Breast epithelium (tissue), 4 donors: ENCODE results near the gene PXDN. TPM values are rescaled to one million over a fixed set of nuclear protein-coding genes. Genes with fewer than 3 reads are reported as not detected.

Experiments
- DNase-seq, 2 donors: peaks; one replicate each; pipeline ENCODE4 v3.0.0-alpha.2; 2019; ENCODE audit warnings: low spot score in 2 of 2
- H3K27ac ChIP-seq, 2 donors: fragments of 200-600 bp; sonication (generic) in 1 of 2; one replicate each; pipeline ENCODE4 v1.5.1; 2016 to 2019; ENCODE audit warnings: mild to moderate bottlenecking in 1 of 2
- H3K27me3 ChIP-seq, 2 donors: fragments of 200-600 bp; sonication (generic) in 1 of 2; one replicate each; pipeline versions ENCODE4 v1.5.1 to v1.6.0; 2017 to 2019; ENCODE audit warnings: control low read depth in 1 of 2, mild to moderate bottlenecking in 1 of 2
- H3K36me3 ChIP-seq: fragments of 200-600 bp; one replicate; pipeline ENCODE4 v1.5.1; 2019
- H3K4me1 ChIP-seq, 2 donors: fragments of 200-600 bp; sonication (generic); one replicate each; pipeline ENCODE4 v1.5.1; 2016 to 2019; ENCODE audit warnings: control low read depth in 1 of 2
- H3K4me3 ChIP-seq, 3 donors: fragments of 200-600 bp; sonication (generic); 1 replicate in 2 of 3; 2 replicates in 1 of 3; pipeline ENCODE4 v1.5.1; 2016 to 2019; ENCODE audit warnings: mild to moderate bottlenecking in 3 of 3, moderate library complexity in 2 of 3
- H3K9me3 ChIP-seq, 2 donors: fragments of 200-600 bp; sonication (generic) in 1 of 2; one replicate each; pipeline ENCODE4 v1.5.1; 2016 to 2019; ENCODE audit warnings: control low read depth in 1 of 2
- POLR2A ChIP-seq: fragments of 450-650 bp; IDR thresholded peaks from one replicate; pipeline ENCODE4 v1.6.1; 2016; ENCODE audit warnings: antibody characterized with exemption, mild to moderate bottlenecking, moderate library complexity
- POLR2AphosphoS5 ChIP-seq, 3 donors: sonication (generic); formaldehyde crosslinking; IDR thresholded peaks; one replicate each; pipeline ENCODE4 v1.6.1; 2017; ENCODE audit warnings: antibody characterized with exemption in 3 of 3
- intact Hi-C: fragments of 100-400 bp; cut with DNase I; formaldehyde crosslinking; loops from one replicate; pipeline ENCODE4 v1.15.1; 2023; ENCODE audit warnings: low total_unique reads
- total RNA-seq, 3 donors: library from RNA; depleted of rRNA; stranded (reverse); fragments of >200 nt; gene quantifications; one replicate each; pipeline ENCODE4 v1.1.0, GENCODE V29; 2016
- TF ChIP-seq, protein P1 (sequence below), 3 donors: fragments of 450-650 bp; IDR thresholded peaks; one replicate each; pipeline ENCODE4 v1.5.1; 2016 to 2017; ENCODE audit warnings: antibody characterized with exemption in 3 of 3, mild to moderate bottlenecking in 3 of 3, moderate library complexity in 3 of 3

PXDN gene
- total RNA-seq, 3 donors from 2014 or later: 42.4 to 108 (median 64.2) TPM

DNA sequence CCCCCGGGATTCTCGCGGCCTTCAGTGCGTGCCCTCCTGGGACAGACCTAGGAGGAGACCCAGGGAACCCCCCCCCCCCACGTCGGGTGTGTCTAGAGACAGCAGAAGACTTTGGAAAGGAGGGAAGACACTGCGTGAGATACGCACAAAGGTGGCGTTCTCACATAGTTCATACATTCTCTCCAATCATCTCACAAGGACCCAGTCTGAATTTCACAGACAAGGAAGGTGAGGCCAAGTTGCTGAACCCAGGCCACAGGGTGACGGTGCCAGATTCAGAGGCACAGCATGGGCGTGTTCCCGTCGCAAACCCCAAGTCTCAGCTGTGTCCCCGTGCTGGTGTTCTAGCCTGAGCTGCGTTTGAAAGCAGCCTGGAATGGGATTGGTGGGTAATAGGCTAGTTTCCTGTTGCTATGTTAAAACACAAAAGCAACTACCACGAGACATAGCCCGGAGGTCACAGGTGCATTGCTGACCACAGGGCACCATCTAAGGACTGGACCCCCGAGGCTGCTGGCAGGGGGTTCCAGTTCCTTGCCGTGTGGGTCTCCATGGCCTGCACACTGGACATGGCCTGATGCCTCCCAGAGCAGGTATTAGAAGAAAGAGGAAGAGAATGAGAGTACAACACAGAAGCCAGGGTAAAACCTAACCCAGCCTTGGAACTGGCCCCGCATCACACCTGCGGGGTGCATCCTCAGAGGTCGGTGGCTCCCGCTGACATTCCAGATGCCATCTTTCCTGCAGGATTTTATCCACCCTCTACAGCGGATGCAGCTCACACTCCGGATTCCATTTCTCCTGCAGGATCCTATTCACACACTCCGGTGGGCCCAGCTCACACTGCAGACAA, 1.1 kb upstream of the PXDN start:
- peak in 1 of 2 donors; percentile 13 for DNase-seq
- Histone ChIP-seq H3K36me3 (no peaks in the 10 kb centered on the region), H3K4me1 (no peaks in the 10 kb centered on the region), H3K4me3 (peak overlapping the region; percentile 77 to 98 (median 83)), H3K27me3 (no peaks in the 10 kb centered on the region), H3K9me3 (no peaks in the 10 kb centered on the region), H3K27ac (peak overlapping the region; percentile 93 to 97)
- intact Hi-C loops: no loop called here
- TF ChIP-seq, protein P1, sequence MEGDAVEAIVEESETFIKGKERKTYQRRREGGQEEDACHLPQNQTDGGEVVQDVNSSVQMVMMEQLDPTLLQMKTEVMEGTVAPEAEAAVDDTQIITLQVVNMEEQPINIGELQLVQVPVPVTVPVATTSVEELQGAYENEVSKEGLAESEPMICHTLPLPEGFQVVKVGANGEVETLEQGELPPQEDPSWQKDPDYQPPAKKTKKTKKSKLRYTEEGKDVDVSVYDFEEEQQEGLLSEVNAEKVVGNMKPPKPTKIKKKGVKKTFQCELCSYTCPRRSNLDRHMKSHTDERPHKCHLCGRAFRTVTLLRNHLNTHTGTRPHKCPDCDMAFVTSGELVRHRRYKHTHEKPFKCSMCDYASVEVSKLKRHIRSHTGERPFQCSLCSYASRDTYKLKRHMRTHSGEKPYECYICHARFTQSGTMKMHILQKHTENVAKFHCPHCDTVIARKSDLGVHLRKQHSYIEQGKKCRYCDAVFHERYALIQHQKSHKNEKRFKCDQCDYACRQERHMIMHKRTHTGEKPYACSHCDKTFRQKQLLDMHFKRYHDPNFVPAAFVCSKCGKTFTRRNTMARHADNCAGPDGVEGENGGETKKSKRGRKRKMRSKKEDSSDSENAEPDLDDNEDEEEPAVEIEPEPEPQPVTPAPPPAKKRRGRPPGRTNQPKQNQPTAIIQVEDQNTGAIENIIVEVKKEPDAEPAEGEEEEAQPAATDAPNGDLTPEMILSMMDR (IDR thresholded peaks at IDR 0.05): no peak
- TF ChIP-seq POLR2A (no peak), POLR2AphosphoS5 (IDR thresholded peaks at IDR 0.05) (no peak)

DNA sequence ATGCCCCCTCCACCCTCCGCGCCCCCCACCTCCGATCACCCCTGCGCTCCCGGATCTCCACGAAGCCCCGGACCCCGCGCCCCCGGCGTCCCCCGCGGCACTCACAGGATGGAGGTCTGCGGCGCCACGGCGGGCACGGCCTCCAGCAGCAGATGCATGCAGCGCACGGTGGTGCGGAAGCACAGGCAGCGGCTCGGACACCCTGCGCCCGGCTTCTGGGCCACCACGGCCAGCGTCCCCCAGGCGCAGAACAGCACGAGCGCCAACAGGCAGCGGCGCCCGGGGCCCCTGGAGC, 217 bp downstream of the PXDN start:
- H3K4me3 ChIP-seq: peak overlapping the region; percentile 77 to 98 (median 83)
- no peaks in the 10 kb centered on the region for H3K36me3 ChIP-seq
- H3K27ac ChIP-seq: peak overlapping the region; percentile 93 to 97
- TF ChIP-seq, protein P1 (IDR thresholded peaks at IDR 0.05): no peak
- TF ChIP-seq POLR2AphosphoS5 (IDR thresholded peaks at IDR 0.05): no peak
- TF ChIP-seq POLR2A: no peak
- H3K27me3 ChIP-seq: no peaks in the 10 kb centered on the region
- intact Hi-C loops: no loop called here
- H3K9me3 ChIP-seq: no peaks in the 10 kb centered on the region
- H3K4me1 ChIP-seq: no peaks in the 10 kb centered on the region
- peak in 1 of 2 donors; percentile 52 for DNase-seq

DNA sequence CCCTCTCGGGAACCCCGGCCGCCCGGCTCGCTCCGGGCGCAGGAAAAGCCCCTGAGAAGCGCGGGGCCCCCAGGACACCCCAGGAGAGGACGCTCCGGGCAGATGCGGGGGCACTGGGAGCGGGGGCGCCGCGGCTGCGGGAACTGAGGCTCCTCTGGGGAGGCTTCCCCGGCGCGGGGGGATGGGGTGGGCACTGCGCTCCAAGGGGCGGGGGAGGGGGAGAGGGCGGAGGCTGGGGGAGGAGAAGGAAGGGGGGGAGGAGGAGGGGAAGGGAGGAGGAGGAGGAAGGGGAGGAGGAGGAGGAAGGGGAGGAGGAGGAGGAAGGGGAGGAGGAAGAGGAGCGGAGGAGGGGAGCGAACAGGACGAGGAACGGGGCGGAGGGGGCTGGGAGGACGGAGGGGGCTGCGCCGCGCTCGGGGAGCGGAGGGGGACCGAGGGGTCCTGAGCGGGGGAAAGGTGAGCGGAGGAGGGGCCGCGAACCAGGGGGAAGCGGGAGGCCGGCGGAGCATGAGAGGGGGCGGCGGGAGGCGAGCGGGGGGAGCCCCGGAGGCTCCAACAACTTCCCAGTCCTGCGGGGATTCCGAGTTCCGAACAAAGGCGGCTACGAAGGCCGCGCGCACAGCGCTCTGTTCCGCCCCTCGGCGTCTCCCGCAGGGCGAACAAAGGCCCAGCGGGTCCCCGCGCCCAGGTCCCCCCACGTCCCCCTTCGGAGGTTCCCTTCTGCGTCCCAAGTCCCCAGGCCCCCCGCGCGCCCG, 742 bp downstream of the PXDN start:
- H3K27ac ChIP-seq: peak overlapping the region; percentile 93 to 97
- no peaks in the 10 kb centered on the region for H3K9me3 ChIP-seq
- H3K4me3 ChIP-seq: peak overlapping the region; percentile 77 to 98 (median 83)
- H3K4me1 ChIP-seq: no peaks in the 10 kb centered on the region
- no peak for TF ChIP-seq POLR2A
- no peak for TF ChIP-seq POLR2AphosphoS5 (IDR thresholded peaks at IDR 0.05)
- TF ChIP-seq, protein P1 (IDR thresholded peaks at IDR 0.05): no peak
- H3K27me3 ChIP-seq: no peaks in the 10 kb centered on the region
- DNase-seq: peak in 1 of 2 donors; percentile 51
- intact Hi-C loops: no loop called here
- no peaks in the 10 kb centered on the region for H3K36me3 ChIP-seq

DNA sequence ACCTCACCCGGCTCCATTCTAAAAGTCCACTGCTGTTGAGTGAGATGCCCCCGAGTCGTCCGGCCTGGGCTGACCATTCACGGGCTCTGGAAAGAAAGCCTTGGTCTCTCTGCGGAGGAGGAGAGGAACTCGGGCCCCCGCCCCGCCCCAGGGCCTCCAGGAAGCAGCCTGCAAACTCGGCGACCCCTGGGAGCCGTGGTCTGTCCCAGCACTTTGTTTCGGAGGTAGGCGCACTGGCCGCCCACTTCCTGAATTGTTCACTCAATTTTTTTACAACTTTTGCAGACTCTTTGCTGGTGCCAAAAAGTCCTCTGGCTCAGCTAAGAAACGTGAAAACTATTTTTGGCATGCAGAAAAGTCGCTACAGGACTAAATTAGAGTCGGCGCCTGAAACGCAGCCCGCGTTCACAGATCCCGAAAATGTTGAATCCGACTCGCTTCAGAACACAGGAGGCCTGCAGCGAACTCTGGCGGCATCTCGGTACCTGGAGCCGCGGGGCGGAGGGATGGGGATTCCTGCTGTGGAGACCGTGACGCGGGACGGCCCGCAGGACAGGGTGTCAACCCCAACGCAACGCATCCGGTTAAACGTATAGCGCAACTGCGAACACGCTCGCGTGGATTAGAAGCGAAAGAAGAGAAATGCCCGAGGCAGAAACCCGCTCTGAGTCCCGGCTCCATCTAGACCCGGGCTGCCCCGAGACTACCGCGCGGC, 1.5 kb downstream of the PXDN start:
- H3K36me3 ChIP-seq: no peaks in the 10 kb centered on the region
- intact Hi-C loops: no loop called here
- peak overlapping the region; percentile 77 to 98 (median 83) for H3K4me3 ChIP-seq
- H3K27ac ChIP-seq: peak overlapping the region; percentile 93 to 97
- no peaks in the 10 kb centered on the region for H3K9me3 ChIP-seq
- TF ChIP-seq POLR2AphosphoS5 (IDR thresholded peaks at IDR 0.05) (peak; percentile 68 to 84 (median 78)), POLR2A (no peak)
- TF ChIP-seq, protein P1 (IDR thresholded peaks at IDR 0.05): peak in 2 of 3 donors; percentile 25 to 33
- peak; percentile 81 to 88 for DNase-seq
- no peaks in the 10 kb centered on the region for H3K27me3 ChIP-seq
- H3K4me1 ChIP-seq: no peaks in the 10 kb centered on the region
